OCI-LY3 (cell line): ENCODE data around the gene SSR4.
A peak's percentile ranks its signal among the peaks of the same experiment; 100 is the strongest.

Experiments used
- H2AFZ ChIP-seq: fragments of 200-600, 300-600 bp; shearing (Covaris generic); 2 replicates; pipeline ENCODE4 v1.6.0; 2014; ENCODE audit warnings: antibody characterized with exemption, low read depth, low read length
- H3K27ac ChIP-seq: fragments of 200-600, 300-600 bp; sonication (generic); 2 replicates; pipeline ENCODE4 v1.5.1; 2014; ENCODE audit warnings: mild to moderate bottlenecking, low read length, moderate library complexity, mixed read lengths
- H3K27me3 ChIP-seq: fragments of 200-600, 300-600 bp; sonication (generic); 2 replicates; pipeline ENCODE4 v1.6.1; 2014; ENCODE audit warnings: low read depth, low read length, mixed read lengths
- H3K36me3 ChIP-seq: fragments of 200-600, 300-600 bp; sonication (generic); replicated peaks from 2 replicates; pipeline ENCODE3; 2014; ENCODE audit warnings: low read depth, low read length, mixed read lengths
- H3K4me1 ChIP-seq: fragments of 300-600, 200-600 bp; sonication (generic); 2 replicates; pipeline ENCODE4 v1.6.1; 2014; ENCODE audit warnings: low read length, mixed read lengths
- H3K4me2 ChIP-seq: fragments of 200-600, 300-600 bp; sonication (generic); 2 replicates; pipeline ENCODE4 v1.6.1; 2014; ENCODE audit warnings: low read length, mixed read lengths
- H3K4me3 ChIP-seq: fragments of 300-600, 200-600 bp; sonication (generic); 2 replicates; pipeline ENCODE4 v1.5.1; 2014; ENCODE audit warnings: antibody characterized with exemption, mild to moderate bottlenecking, low read length, moderate library complexity
- H3K79me2 ChIP-seq: fragments of 300-600, 200-600 bp; shearing (Covaris generic); 2 replicates; pipeline ENCODE4 v1.6.1; 2014; ENCODE audit warnings: mild to moderate bottlenecking, low read length, mixed read lengths
- H3K9ac ChIP-seq: fragments of 300-600, 200-600 bp; shearing (Covaris generic); 2 replicates; pipeline ENCODE4 v1.6.0; 2014; ENCODE audit warnings: mild to moderate bottlenecking, low read length, moderate library complexity
- H3K9me3 ChIP-seq: fragments of 200-600, 300-600 bp; shearing (Covaris generic); 2 replicates; pipeline ENCODE4 v1.6.1; 2014; ENCODE audit warnings: low read length, mixed read lengths; ENCODE audit not compliant: insufficient read depth
- H4K20me1 ChIP-seq: fragments of 200-600, 300-600 bp; sonication (generic); 2 replicates; pipeline ENCODE4 v1.6.1; 2016; ENCODE audit warnings: low read length, mixed read lengths; ENCODE audit not compliant: insufficient read depth
- EZH2phosphoT487 ChIP-seq: fragments of 200-600 bp; shearing (Covaris generic); IDR thresholded peaks from 2 replicates; pipeline ENCODE4 v1.6.1; 2018; ENCODE audit warnings: antibody characterized with exemption, mixed run types, low read depth
- TF ChIP-seq, protein P1 (sequence below): fragments of 200-600, 300-600 bp; sonication (generic); IDR thresholded peaks from 2 replicates; pipeline ENCODE4 v1.5.1; 2014; ENCODE audit warnings: antibody characterized with exemption, low read length, low read depth

Gene SSR4

GRCh38 chrX:153765138-153766079 lies 29.1 kb upstream of the SSR4 start:
- Histone ChIP-seq H4K20me1 (no peaks in the 10 kb centered on the region), H3K36me3 (no peaks in the 10 kb centered on the region), H3K79me2 (no peaks in the 10 kb centered on the region), H3K4me2 (peak overlapping the region; percentile 56; the same call in 1 of the 2 replicates), H2AFZ (no peak overlapping the region), H3K4me1 (peaks cover 13% of the 10 kb centered on the region; the same call in 1 of the 2 replicates), H3K9me3 (no peaks in the 10 kb centered on the region), H3K4me3 (peak overlapping the region; percentile 46), H3K27me3 (no peaks in the 10 kb centered on the region), H3K9ac (peak overlapping the region; percentile 30; the same call in 1 of the 2 replicates), H3K27ac (no peak overlapping the region)
- no peak for TF ChIP-seq EZH2phosphoT487
- TF ChIP-seq, protein P1, sequence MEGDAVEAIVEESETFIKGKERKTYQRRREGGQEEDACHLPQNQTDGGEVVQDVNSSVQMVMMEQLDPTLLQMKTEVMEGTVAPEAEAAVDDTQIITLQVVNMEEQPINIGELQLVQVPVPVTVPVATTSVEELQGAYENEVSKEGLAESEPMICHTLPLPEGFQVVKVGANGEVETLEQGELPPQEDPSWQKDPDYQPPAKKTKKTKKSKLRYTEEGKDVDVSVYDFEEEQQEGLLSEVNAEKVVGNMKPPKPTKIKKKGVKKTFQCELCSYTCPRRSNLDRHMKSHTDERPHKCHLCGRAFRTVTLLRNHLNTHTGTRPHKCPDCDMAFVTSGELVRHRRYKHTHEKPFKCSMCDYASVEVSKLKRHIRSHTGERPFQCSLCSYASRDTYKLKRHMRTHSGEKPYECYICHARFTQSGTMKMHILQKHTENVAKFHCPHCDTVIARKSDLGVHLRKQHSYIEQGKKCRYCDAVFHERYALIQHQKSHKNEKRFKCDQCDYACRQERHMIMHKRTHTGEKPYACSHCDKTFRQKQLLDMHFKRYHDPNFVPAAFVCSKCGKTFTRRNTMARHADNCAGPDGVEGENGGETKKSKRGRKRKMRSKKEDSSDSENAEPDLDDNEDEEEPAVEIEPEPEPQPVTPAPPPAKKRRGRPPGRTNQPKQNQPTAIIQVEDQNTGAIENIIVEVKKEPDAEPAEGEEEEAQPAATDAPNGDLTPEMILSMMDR: no peak

DNA sequence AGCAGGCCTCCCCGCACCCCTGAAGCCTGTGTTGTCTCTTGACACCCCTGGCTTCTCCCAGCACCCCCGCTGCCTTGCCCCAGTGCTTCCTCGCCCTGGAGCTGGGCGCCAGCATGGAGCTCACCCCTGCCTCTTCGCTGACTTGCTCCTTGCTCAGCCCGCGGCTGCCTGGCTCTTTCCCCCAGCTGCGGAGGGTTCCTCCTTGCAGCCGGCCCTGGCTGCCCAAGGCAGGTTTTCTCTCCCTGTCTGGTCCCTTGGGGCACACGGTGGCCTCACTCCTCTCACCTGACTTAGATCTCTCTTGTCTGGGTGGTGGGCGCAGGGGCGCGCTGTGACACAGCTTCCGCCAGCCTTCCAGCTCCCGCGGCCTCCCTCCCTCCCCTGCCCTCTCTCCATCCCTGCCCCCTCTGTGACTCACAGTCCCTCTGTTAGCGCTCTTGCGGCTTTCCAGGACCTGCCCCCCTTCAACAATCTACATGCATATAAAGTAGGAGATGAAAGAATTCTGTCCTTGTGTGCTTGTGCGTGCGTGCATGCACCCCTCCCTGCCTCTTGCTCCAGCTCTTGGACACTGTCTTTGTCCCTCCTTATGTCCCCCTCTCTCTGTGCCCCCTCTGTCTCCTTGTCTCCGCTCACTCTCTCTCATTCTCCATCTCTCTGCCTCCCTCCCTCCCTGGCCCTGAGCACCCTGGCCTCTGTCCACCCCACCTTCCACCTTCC lies 28.2 kb upstream of the SSR4 start:
- H3K27ac ChIP-seq: no peak overlapping the region
- H2AFZ ChIP-seq: no peak overlapping the region

GRCh38 chrX:153766871-153767673 lies 27.4 kb upstream of the SSR4 start:
- Histone ChIP-seq H3K9ac (no peak overlapping the region), H3K4me3 (no peak overlapping the region), H4K20me1 (no peaks in the 10 kb centered on the region), H3K27me3 (no peaks in the 10 kb centered on the region), H3K4me1 (peaks cover 13% of the 10 kb centered on the region; the same call in 1 of the 2 replicates), H2AFZ (no peak overlapping the region), H3K4me2 (no peak overlapping the region), H3K36me3 (no peaks in the 10 kb centered on the region), H3K27ac (no peak overlapping the region), H3K9me3 (no peaks in the 10 kb centered on the region), H3K79me2 (no peaks in the 10 kb centered on the region)
- TF ChIP-seq EZH2phosphoT487: no peak
- TF ChIP-seq, protein P1: no peak

More for the DNA sequence above, 28.2 kb upstream of the SSR4 start:
- H3K4me1 ChIP-seq: peaks cover 13% of the 10 kb centered on the region; the same call in 1 of the 2 replicates
- peak overlapping the region; percentile 30; the same call in 1 of the 2 replicates for H3K9ac ChIP-seq
- H3K36me3 ChIP-seq: no peaks in the 10 kb centered on the region
- H4K20me1 ChIP-seq: no peaks in the 10 kb centered on the region
- peak overlapping the region; percentile 56 for H3K4me2 ChIP-seq
- no peaks in the 10 kb centered on the region for H3K79me2 ChIP-seq
- peak overlapping the region; percentile 46 for H3K4me3 ChIP-seq
- no peaks in the 10 kb centered on the region for H3K27me3 ChIP-seq
- TF ChIP-seq EZH2phosphoT487: no peak
- TF ChIP-seq, protein P1: no peak
- no peaks in the 10 kb centered on the region for H3K9me3 ChIP-seq
